Neural progenitor cell (in vitro differentiated cells): ENCODE data around the gene BIRC3. TPM values are rescaled to one million over a fixed set of nuclear protein-coding genes. Genes with fewer than 3 reads are reported as not detected.

Experiments
- DNase-seq: peaks from one replicate; pipeline ENCODE4 v3.0.0-alpha.2; 2016; ENCODE audit warnings: low spot score
- H2AFZ ChIP-seq: fragments of 200-600 bp; sonication (generic); replicated peaks from 2 replicates; pipeline ENCODE4 v1.6.1; 2016; ENCODE audit warnings: antibody characterized with exemption
- H3F3A ChIP-seq: fragments of 200-600 bp; sonication (generic); 2 replicates; pipeline ENCODE4 v1.6.1; 2016; ENCODE audit warnings: antibody characterized with exemption, low read depth
- H3K27ac ChIP-seq: fragments of 200-600 bp; sonication (generic); 2 replicates; pipeline ENCODE4 v1.5.1; 2016; ENCODE audit warnings: mild to moderate bottlenecking
- H3K27me3 ChIP-seq: fragments of 200-600 bp; sonication (generic); 2 replicates; pipeline ENCODE4 v1.6.1; 2016; ENCODE audit warnings: mild to moderate bottlenecking, moderate library complexity
- H3K36me3 ChIP-seq: fragments of 200-600 bp; sonication (generic); 2 replicates; pipeline ENCODE4 v1.5.1; 2016
- H3K4me1 ChIP-seq: fragments of 200-600 bp; sonication (generic); 2 replicates; pipeline ENCODE4 v1.6.1; 2016; ENCODE audit warnings: mixed run types
- H3K4me2 ChIP-seq: fragments of 200-600 bp; sonication (generic); 2 replicates; pipeline ENCODE4 v1.6.1; 2016
- H3K4me3 ChIP-seq: fragments of 200-600 bp; sonication (generic); 2 replicates; pipeline ENCODE4 v1.5.1; 2016
- H3K79me2 ChIP-seq: fragments of 200-600 bp; sonication (generic); 2 replicates; pipeline ENCODE4 v1.6.1; 2016; ENCODE audit warnings: low read depth
- H3K9ac ChIP-seq: fragments of 200-600 bp; sonication (generic); 2 replicates; pipeline ENCODE4 v1.6.1; 2016
- H3K9me3 ChIP-seq: fragments of 200-600 bp; sonication (generic); 2 replicates; pipeline ENCODE4 v1.5.1; 2016; ENCODE audit warnings: low read depth
- H4K20me1 ChIP-seq: fragments of 200-600 bp; sonication (generic); 2 replicates; pipeline ENCODE4 v1.6.1; 2016; ENCODE audit warnings: low read depth
- H3K27ac Mint-ChIP-seq: 3 replicates; pipeline ENCODE4 v1.8.0; 2021; ENCODE audit warnings: mixed read lengths
- H3K27me3 Mint-ChIP-seq: 2 replicates; pipeline ENCODE4 v1.8.0; 2022; ENCODE audit warnings: low read depth, mild to moderate bottlenecking, inconsistent platforms, moderate library complexity, mixed read lengths; ENCODE audit not compliant: insufficient read depth
- H3K36me3 Mint-ChIP-seq: 3 replicates; pipeline ENCODE4 v1.8.0; 2021; ENCODE audit warnings: mixed read lengths
- H3K4me1 Mint-ChIP-seq: 3 replicates; pipeline ENCODE4 v1.8.0; 2021; ENCODE audit warnings: mixed read lengths
- H3K4me3 Mint-ChIP-seq: 3 replicates; pipeline ENCODE4 v1.8.0; 2021; ENCODE audit warnings: mild to moderate bottlenecking, moderate library complexity, mixed read lengths
- H3K9me3 Mint-ChIP-seq: 3 replicates; pipeline ENCODE4 v1.8.0; 2020; ENCODE audit warnings: mixed read lengths
- CTCF ChIP-seq: fragments of 200-600 bp; sonication (generic); IDR thresholded peaks from 2 replicates; pipeline ENCODE4 v1.5.1; 2017; ENCODE audit warnings: antibody characterized with exemption, mild to moderate bottlenecking
- EZH2 ChIP-seq: fragments of 200-600 bp; sonication (generic); IDR thresholded peaks from 2 replicates; pipeline ENCODE4 v1.6.1; 2017; ENCODE audit warnings: antibody characterized with exemption, mild to moderate bottlenecking, moderate library complexity
- EZH2phosphoT487 ChIP-seq: fragments of 200-600 bp; sonication (generic); IDR thresholded peaks from 2 replicates; pipeline ENCODE4 v1.6.1; 2017; ENCODE audit warnings: antibody characterized with exemption
- total RNA-seq: library from RNA; depleted of rRNA; stranded (reverse); fragments of >200 nt; gene quantifications from 2 replicates; pipeline ENCODE4 v1.2.3, GENCODE V29; 2015; ENCODE audit warnings: low replicate concordance

Gene BIRC3
- total RNA-seq, 1 donor from 2014 or later = not detected

DNA sequence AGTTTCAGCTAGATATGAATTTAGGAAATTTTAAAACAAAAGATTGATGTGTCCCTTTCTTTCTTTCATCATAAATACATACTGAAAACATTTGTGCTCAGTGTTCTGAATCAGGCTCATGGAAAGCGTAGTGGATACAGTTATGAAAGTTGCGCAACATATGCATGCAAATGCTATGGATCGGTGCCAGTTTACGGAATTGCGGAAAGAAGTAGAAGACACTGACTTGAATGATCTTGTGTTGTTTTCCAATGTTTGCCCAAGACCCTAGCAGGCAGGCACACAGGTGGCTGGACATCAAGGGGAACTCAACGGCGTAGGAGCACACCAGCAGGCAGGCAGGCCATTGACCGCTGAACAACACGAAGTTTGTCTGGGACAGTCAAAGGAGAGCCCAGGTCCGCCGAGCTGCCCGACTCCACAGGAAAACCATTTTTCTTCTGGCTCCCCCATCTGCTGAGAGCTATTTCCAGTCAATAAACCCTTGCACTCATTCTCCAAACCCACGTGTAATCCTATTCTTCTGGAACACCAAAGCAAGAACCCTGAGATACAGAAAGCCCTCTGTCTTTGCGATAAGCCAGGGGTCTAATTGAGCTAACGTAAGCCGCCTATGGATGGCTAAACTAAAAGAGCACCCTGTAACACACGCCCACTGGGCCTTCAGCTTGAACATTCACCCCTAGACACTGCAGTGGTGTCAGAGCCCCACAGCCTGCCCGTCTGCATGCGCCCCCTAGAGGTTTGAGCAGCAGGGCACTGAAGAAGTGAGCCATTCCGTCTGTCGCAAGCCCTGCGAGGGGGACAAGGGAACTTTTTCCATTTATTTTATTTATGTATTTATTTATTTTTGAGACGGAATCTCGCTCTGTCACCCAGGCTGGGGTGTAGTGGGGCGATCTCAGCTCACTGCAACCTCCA is 7.4 kb upstream of the BIRC3 start:
- Histone ChIP-seq H2AFZ (peak overlapping the region; percentile 20), H4K20me1 (no peaks in the 10 kb centered on the region), H3K9me3 (no peaks in the 10 kb centered on the region), H3K4me2 (no peak overlapping the region), H3K36me3 (no peaks in the 10 kb centered on the region), H3K79me2 (no peaks in the 10 kb centered on the region), H3F3A (no peaks in the 10 kb centered on the region), H3K4me1 (no peaks in the 10 kb centered on the region), H3K9ac (no peak overlapping the region), H3K27ac (no peak overlapping the region), H3K27me3 (no peaks in the 10 kb centered on the region), H3K4me3 (no peak overlapping the region)
- TF ChIP-seq EZH2 (no peak), CTCF (peak; percentile 54), EZH2phosphoT487 (no peak)
- Mint-ChIP-seq H3K4me3 (no peak overlapping the region), H3K4me1 (peaks cover 2% of the 10 kb centered on the region), H3K27ac (no peak overlapping the region), H3K9me3 (peaks cover 5% of the 10 kb centered on the region), H3K36me3 (peaks cover 2% of the 10 kb centered on the region), H3K27me3 (no peaks in the 10 kb centered on the region)
- peak; percentile 35 for DNase-seq

- Histone ChIP-seq H3K9ac (no peak overlapping the region), H3F3A (no peaks in the 10 kb centered on the region), H3K27ac (no peak overlapping the region), H3K79me2 (no peaks in the 10 kb centered on the region), H3K4me3 (no peak overlapping the region), H3K4me2 (no peak overlapping the region), H3K9me3 (no peaks in the 10 kb centered on the region), H3K36me3 (no peaks in the 10 kb centered on the region), H3K27me3 (peaks cover under 1% of the 10 kb centered on the region), H3K4me1 (no peaks in the 10 kb centered on the region), H2AFZ (no peak overlapping the region), H4K20me1 (no peaks in the 10 kb centered on the region)
- peaks cover 4% of the 10 kb centered on the region for H3K4me1 Mint-ChIP-seq
- no peak for TF ChIP-seq EZH2
- no peak for TF ChIP-seq CTCF
- TF ChIP-seq EZH2phosphoT487 = no peak
- peaks cover 2% of the 10 kb centered on the region for H3K36me3 Mint-ChIP-seq
- no peak overlapping the region for H3K4me3 Mint-ChIP-seq
- peaks cover 11% of the 10 kb centered on the region for H3K27me3 Mint-ChIP-seq
- H3K9me3 Mint-ChIP-seq = peaks cover 5% of the 10 kb centered on the region
- no peak for DNase-seq
- no peak overlapping the region for H3K27ac Mint-ChIP-seq
Measured at GRCh38 chr11:102312667-102313066, 4.6 kb upstream of the BIRC3 start.

DNA sequence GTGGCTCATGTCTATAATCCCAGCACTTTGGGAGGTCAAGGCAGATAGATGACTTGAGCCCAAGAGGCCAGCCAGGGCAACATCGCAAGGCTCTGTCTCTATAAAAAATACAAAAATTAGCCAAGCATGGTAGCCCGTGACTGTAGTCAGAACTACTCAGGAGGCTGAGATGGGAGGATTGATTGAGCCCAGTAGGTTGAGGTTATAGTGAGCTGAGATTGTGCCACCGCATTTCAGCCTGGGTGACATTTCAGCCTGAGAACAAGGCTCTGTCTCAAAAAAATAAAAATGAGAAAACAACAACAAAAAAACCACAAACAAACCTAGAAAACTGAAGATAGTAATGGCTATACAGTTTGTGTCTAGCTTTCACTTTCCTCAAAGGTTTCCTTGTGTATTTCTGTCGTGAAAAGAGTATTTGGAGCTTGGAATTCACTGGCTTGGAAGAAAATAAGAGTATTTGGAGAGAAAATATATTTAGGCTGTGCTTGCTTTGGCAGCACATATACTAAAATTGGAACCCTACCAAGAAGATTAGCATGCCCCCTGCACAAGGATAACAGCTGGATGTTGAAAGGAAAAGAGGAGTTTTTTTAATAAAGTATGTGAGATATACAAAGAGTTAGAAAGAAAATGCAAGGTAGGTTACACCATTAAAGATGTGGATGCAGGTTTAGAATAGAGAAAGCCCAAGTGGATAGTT is 3.9 kb upstream of the BIRC3 start:
- Mint-ChIP-seq H3K27me3 (peaks cover 13% of the 10 kb centered on the region), H3K9me3 (peaks cover 5% of the 10 kb centered on the region), H3K4me3 (no peak overlapping the region), H3K36me3 (peaks cover 2% of the 10 kb centered on the region), H3K4me1 (peaks cover 4% of the 10 kb centered on the region), H3K27ac (no peak overlapping the region)
- no peak overlapping the region for H3K4me3 ChIP-seq
- no peaks in the 10 kb centered on the region for H3F3A ChIP-seq
- H3K79me2 ChIP-seq = no peaks in the 10 kb centered on the region
- H4K20me1 ChIP-seq = no peaks in the 10 kb centered on the region
- no peak overlapping the region for H3K27ac ChIP-seq
- H3K4me2 ChIP-seq = no peak overlapping the region
- H3K27me3 ChIP-seq = peaks cover 8% of the 10 kb centered on the region
- DNase-seq = no peak
- H3K9ac ChIP-seq = no peak overlapping the region
- no peak overlapping the region for H2AFZ ChIP-seq
- TF ChIP-seq EZH2 (no peak), EZH2phosphoT487 (no peak), CTCF (no peak)
- no peaks in the 10 kb centered on the region for H3K4me1 ChIP-seq
- no peaks in the 10 kb centered on the region for H3K36me3 ChIP-seq
- H3K9me3 ChIP-seq = no peaks in the 10 kb centered on the region
